K562 (cell line): Measurements from ENCODE around the gene NECTIN2. TPM values are rescaled to one million over a fixed set of nuclear protein-coding genes. Genes with fewer than 3 reads are reported as not detected.

Experiments
- CXXC5 ChIP-seq: fragments of 250-450 bp; sonication (Bioruptor Pico); IDR thresholded peaks from 2 replicates; pipeline ENCODE4 v1.8.0; 2022; ENCODE audit warnings: inconsistent platforms, mild to moderate bottlenecking, moderate library complexity
- ELF1 ChIP-seq: fragments of 200-800 bp; sonication (Bioruptor generic); IDR thresholded peaks from 2 replicates; pipeline ENCODE4 v1.6.1; 2016; ENCODE audit warnings: missing genetic modification characterization, missing compliant biosample characterization
- GTF2F1 ChIP-seq: IDR thresholded peaks from 2 replicates; pipeline ENCODE4 v1.6.1; 2011; ENCODE audit warnings: low read depth, low read length, improper control_type of control experiment
- HBP1 ChIP-seq: fragments of 450-650 bp; formaldehyde crosslinking; IDR thresholded peaks from 2 replicates; pipeline ENCODE4 v1.4.0; 2022; ENCODE audit warnings: missing genetic modification characterization
- HNRNPK ChIP-seq: fragments of 200-400 bp; formaldehyde crosslinking; IDR thresholded peaks from one replicate; pipeline ENCODE4 v1.6.1; 2018; ENCODE audit warnings: mild to moderate bottlenecking, low read depth, low read length; ENCODE audit not compliant: poor library complexity, severe bottlenecking
- MLLT1 ChIP-seq, 2 experiments: fragments of 450-650 bp; IDR thresholded peaks; 2 replicates each; pipeline ENCODE4 v1.6.1; 2016
- PBX2 ChIP-seq, 2 experiments: IDR thresholded peaks in 1 of 2; conservative IDR thresholded peaks in 1 of 2; 2 replicates each; pipeline ENCODE4 v1.6.1; 2016; ENCODE audit warnings: low read depth in 2 of 2, mild to moderate bottlenecking in 1 of 2, missing compliant biosample characterization in 1 of 2, missing genetic modification characterization in 1 of 2, moderate library complexity in 1 of 2
- PKNOX1 ChIP-seq: fragments of 450-650 bp; IDR thresholded peaks from 2 replicates; pipeline ENCODE4 v1.6.1; 2016
- PML ChIP-seq: IDR thresholded peaks from 2 replicates; pipeline ENCODE4 v1.6.1; 2012; ENCODE audit warnings: low read length, inconsistent platforms
- TEAD2 ChIP-seq: fragments of 450-650 bp; IDR thresholded peaks from 2 replicates; pipeline ENCODE4 v1.6.1; 2016; ENCODE audit warnings: missing genetic modification characterization, control low read depth, missing compliant biosample characterization
- ZBTB1 ChIP-seq: sonication (generic); formaldehyde crosslinking; IDR thresholded peaks from 2 replicates; pipeline ENCODE4 v1.8.1; 2023; ENCODE audit warnings: missing genetic modification reagents, low read depth, mild to moderate bottlenecking, borderline replicate concordance
- ZNF592 ChIP-seq: fragments of 450-650 bp; IDR thresholded peaks from 2 replicates; pipeline ENCODE4 v1.6.1; 2017; ENCODE audit warnings: antibody characterized with exemption, mild to moderate bottlenecking
- ZNF740 ChIP-seq, 3 experiments: fragments of 200-800 bp in 1 of 3; sonication (Bioruptor generic) in 1 of 3; sonication (generic) in 1 of 3; formaldehyde crosslinking in 1 of 3; IDR thresholded peaks; 2 replicates each; pipeline versions ENCODE4 v1.6.1 to v1.8.0; 2016 to 2022; ENCODE audit warnings: mild to moderate bottlenecking in 2 of 3, missing compliant biosample characterization in 2 of 3, missing genetic modification characterization in 2 of 3, missing genetic modification reagents in 1 of 3
- polyA plus RNA-seq, 8 experiments: library from polyadenylated mRNA; depleted of rRNA in 4 of 8; stranded (reverse) in 5 of 8; unstranded in 3 of 8; fragments of >200 nt; fragmentation: Nextera tagmentation in 2 of 8; fragmentation: Illumina TruSeq in 1 of 8; extraction: Ambion mirVana in 2 of 8; extraction: Trizol in 1 of 8; gene quantifications; 2 replicates each; pipeline versions ENCODE4 v1.2.1 to v1.2.3, GENCODE V29; 2011 to 2014; ENCODE audit warnings: inconsistent platforms in 1 of 8, missing spikeins in 1 of 8
- total RNA-seq, 7 experiments: library from RNA; depleted of rRNA in 6 of 7; stranded (reverse); fragments of >200 nt in 6 of 7; fragmentation: Illumina TruSeq in 2 of 7; extraction: Trizol in 2 of 7; gene quantifications; 2 replicates each; pipeline versions ENCODE4 v1.2.1 to v1.2.3, GENCODE V29; 2011 to 2021; ENCODE audit warnings: low replicate concordance in 1 of 7

Gene NECTIN2
- total and polyA plus RNA-seq, 9 of the 15 experiments (the other 6 are each of a cell fraction or from before 2014, with no cell fraction given), result 3.9 to 94.9 (median 34.9) TPM

GRCh38 chr19:44846455-44847143 lies 502 bp downstream of the NECTIN2 start (continued):
- TF ChIP-seq ZNF740 (CRISPR knock-in tag; IDR thresholded peaks at IDR 0.05) (0 out of 2 replicates have a peak, but pooled peaks have one; percentile 42), ZNF740 (tag; IDR thresholded peaks at IDR 0.05) (no peak), HNRNPK (no peak), CXXC5 (CRISPR knock-in tag) (0 out of 2 replicates have a peak, but pooled peaks have one; percentile 14), MLLT1 (IDR thresholded peaks at IDR 0.05) (0 out of 4 replicates have a peak, but pooled peaks of 1 of the 2 experiments have one; percentile 14), ELF1 (tag) (no peak), PML (no peak), TEAD2 (tag) (no peak), PKNOX1 (no peak), HBP1 (no peak), ZNF592 (no peak), GTF2F1 (no peak), ZBTB1 (CRISPR knock-in tag) (no peak), PBX2 (CRISPR knock-in tag; IDR thresholded peaks at IDR 0.05; ENCODE audit: low read depth) (no peak), PBX2 (tag; conservative IDR thresholded peaks at IDR 0.05; ENCODE audit: low read depth) (no peak)
